ENCODE measurements around the gene CIB4.
"Not testable (repeated sequence)": the region's sequence is repeated elsewhere in the genome, so short reads cannot be mapped to it uniquely, and the experiment has no call there.

Gene CIB4

GRCh38 chr2:26569216-26570082 lies 71.7 kb downstream of the CIB4 start:
- Histone ChIP-seq H3K79me1 (ENCODE audit: low read depth, low read length) (no peaks in the 10 kb centered on the region), H4K8ac (ENCODE audit: low read depth, low read length) (no peak overlapping the region), H3K4me2 (ENCODE audit: insufficient read depth, low read length, poor library complexity, severe bottlenecking) (no peak overlapping the region), H3K4me3 (ENCODE audit: low read length in 2 of 2) (no peak overlapping the region), H3K18ac (ENCODE audit: low read length) (no peak overlapping the region), H2AK5ac (ENCODE audit: low read depth, low read length) (no peak overlapping the region), H2BK5ac (ENCODE audit: low read length) (peak overlapping the region; percentile 54), H3K27me3 (ENCODE audit: control insufficient read depth in 3 of 3, insufficient read depth in 3 of 3, low read depth in 1 of 3, low read length in 3 of 3) (peaks cover 0 to 68% (median 2%) of the 10 kb centered on the region in 3 experiments), H2BK15ac (ENCODE audit: low read length) (no peak overlapping the region), H2BK12ac (ENCODE audit: low read length) (no peak overlapping the region), H3K14ac (ENCODE audit: low read length) (no peak overlapping the region), H3K4ac (ENCODE audit: low read length) (no peak overlapping the region), H3K4me1 (ENCODE audit: control insufficient read depth in 2 of 2, insufficient read depth in 1 of 2, low read depth in 1 of 2, low read length in 2 of 2) (peaks cover 0 to 8% of the 10 kb centered on the region in 2 donors), H4K91ac (ENCODE audit: low read depth, low read length, poor library complexity) (no peak overlapping the region), H3K36me3 (replicated peaks in 1 of 2; ENCODE audit: control insufficient read depth in 2 of 2, insufficient read depth in 2 of 2, low read length in 2 of 2) (no peaks in the 10 kb centered on the region), H2AFZ (ENCODE audit: low read length) (no peak overlapping the region), H2BK120ac (ENCODE audit: low read depth, low read length) (no peak overlapping the region), H3K9me3 (replicated peaks in 1 of 2; ENCODE audit: control insufficient read depth in 2 of 2, insufficient read depth in 1 of 2, low read depth in 1 of 2, low read length in 2 of 2) (no peaks in the 10 kb centered on the region), H3K9ac (ENCODE audit: low read depth, low read length, poor library complexity) (no peak overlapping the region), H3K23ac (ENCODE audit: low read depth, low read length, poor library complexity) (no peak overlapping the region), H3K27ac (replicated peaks; ENCODE audit: low read length) (no peak overlapping the region)
- DNase-seq (ENCODE audit: low spot score): no peak
- WGBS, 2 donors (ENCODE audit: extremely low coverage in 2 of 2, insufficient read length in 2 of 2, insufficient replicate concordance in 1 of 2): no CpG with 5 or more reads among the region's 12 CpGs

- no peak overlapping the region for H2BK120ac ChIP-seq (ENCODE audit: low read depth, low read length)
- H3K4me2 ChIP-seq (ENCODE audit: insufficient read depth, low read length, poor library complexity, severe bottlenecking): no peak overlapping the region
- no peak overlapping the region for H3K4me3 ChIP-seq (ENCODE audit: low read length in 2 of 2)
- H2BK5ac ChIP-seq (ENCODE audit: low read length): no peak overlapping the region
- H2AK5ac ChIP-seq (ENCODE audit: low read depth, low read length): no peak overlapping the region
- DNase-seq (ENCODE audit: low spot score): no peak
- no peak overlapping the region for H3K27ac ChIP-seq (replicated peaks; ENCODE audit: low read length)
- no peaks in the 10 kb centered on the region for H3K9me3 ChIP-seq (replicated peaks in 1 of 2; ENCODE audit: control insufficient read depth in 2 of 2, insufficient read depth in 1 of 2, low read depth in 1 of 2, low read length in 2 of 2)
- H4K91ac ChIP-seq (ENCODE audit: low read depth, low read length, poor library complexity): no peak overlapping the region
- H2BK15ac ChIP-seq (ENCODE audit: low read length): no peak overlapping the region
- no peak overlapping the region for H2AFZ ChIP-seq (ENCODE audit: low read length)
- H3K79me1 ChIP-seq (ENCODE audit: low read depth, low read length): no peaks in the 10 kb centered on the region
- no CpG with 5 or more reads among the region's 7 CpGs for WGBS, 2 donors (ENCODE audit: extremely low coverage in 2 of 2, insufficient read length in 2 of 2, insufficient replicate concordance in 1 of 2)
- H2BK12ac ChIP-seq (ENCODE audit: low read length): no peak overlapping the region
- no peak overlapping the region for H3K18ac ChIP-seq (ENCODE audit: low read length)
- no peak overlapping the region for H3K9ac ChIP-seq (ENCODE audit: low read depth, low read length, poor library complexity)
- H4K8ac ChIP-seq (ENCODE audit: low read depth, low read length): no peak overlapping the region
- H3K36me3 ChIP-seq (replicated peaks in 1 of 2; ENCODE audit: control insufficient read depth in 2 of 2, insufficient read depth in 2 of 2, low read length in 2 of 2): no peaks in the 10 kb centered on the region
- no peak overlapping the region for H3K23ac ChIP-seq (ENCODE audit: low read depth, low read length, poor library complexity)
- H3K4me1 ChIP-seq (ENCODE audit: control insufficient read depth in 2 of 2, insufficient read depth in 1 of 2, low read depth in 1 of 2, low read length in 2 of 2): peaks cover 0 to 8% of the 10 kb centered on the region in 2 donors
- no peak overlapping the region for H3K14ac ChIP-seq (ENCODE audit: low read length)
- no peak overlapping the region for H3K4ac ChIP-seq (ENCODE audit: low read length)
- peaks cover 0 to 71% (median 0%) of the 10 kb centered on the region in 3 experiments for H3K27me3 ChIP-seq (ENCODE audit: control insufficient read depth in 3 of 3, insufficient read depth in 3 of 3, low read depth in 1 of 3, low read length in 3 of 3)
Measured at GRCh38 chr2:26568076-26568890, 72.9 kb downstream of the CIB4 start.

- no peak for DNase-seq (ENCODE audit: low spot score)
- no peak overlapping the region for H3K18ac ChIP-seq (ENCODE audit: low read length)
- H2BK5ac ChIP-seq (ENCODE audit: low read length): no peak overlapping the region
- no peak overlapping the region for H3K9ac ChIP-seq (ENCODE audit: low read depth, low read length, poor library complexity)
- H3K23ac ChIP-seq (ENCODE audit: low read depth, low read length, poor library complexity): no peak overlapping the region
- H3K14ac ChIP-seq (ENCODE audit: low read length): no peak overlapping the region
- H3K4me1 ChIP-seq (ENCODE audit: control insufficient read depth in 2 of 2, insufficient read depth in 1 of 2, low read depth in 1 of 2, low read length in 2 of 2): peaks cover 0 to 5% of the 10 kb centered on the region in 2 donors
- no peak overlapping the region for H2BK12ac ChIP-seq (ENCODE audit: low read length)
- H4K8ac ChIP-seq (ENCODE audit: low read depth, low read length): no peak overlapping the region
- no peak overlapping the region for H3K4me3 ChIP-seq (ENCODE audit: low read length in 2 of 2)
- WGBS, 2 donors (ENCODE audit: extremely low coverage in 2 of 2, insufficient read length in 2 of 2, insufficient replicate concordance in 1 of 2): no CpG with 5 or more reads among the region's 3 CpGs
- no peaks in the 10 kb centered on the region for H3K9me3 ChIP-seq (replicated peaks in 1 of 2; ENCODE audit: control insufficient read depth in 2 of 2, insufficient read depth in 1 of 2, low read depth in 1 of 2, low read length in 2 of 2)
- no peaks in the 10 kb centered on the region for H3K36me3 ChIP-seq (replicated peaks in 1 of 2; ENCODE audit: control insufficient read depth in 2 of 2, insufficient read depth in 2 of 2, low read length in 2 of 2)
- no peak overlapping the region for H3K4ac ChIP-seq (ENCODE audit: low read length)
- no peak overlapping the region for H3K4me2 ChIP-seq (ENCODE audit: insufficient read depth, low read length, poor library complexity, severe bottlenecking)
- H2BK120ac ChIP-seq (ENCODE audit: low read depth, low read length): no peak overlapping the region
- no peak overlapping the region for H2AFZ ChIP-seq (ENCODE audit: low read length)
- no peak overlapping the region for H3K27ac ChIP-seq (replicated peaks; ENCODE audit: low read length)
- H2BK15ac ChIP-seq (ENCODE audit: low read length): no peak overlapping the region
- H3K27me3 ChIP-seq (ENCODE audit: control insufficient read depth in 3 of 3, insufficient read depth in 3 of 3, low read depth in 1 of 3, low read length in 3 of 3): peaks cover 0 to 65% (median 0%) of the 10 kb centered on the region in 3 experiments
- H2AK5ac ChIP-seq (ENCODE audit: low read depth, low read length): no peak overlapping the region
- H4K91ac ChIP-seq (ENCODE audit: low read depth, low read length, poor library complexity): no peak overlapping the region
- H3K79me1 ChIP-seq (ENCODE audit: low read depth, low read length): no peaks in the 10 kb centered on the region
Measured at GRCh38 chr2:26567534-26567933, 73.6 kb downstream of the CIB4 start.

- not testable (repeated sequence) for DNase-seq (ENCODE audit: low spot score)
- peaks cover 0 to 57% (median 0%) of the 10 kb centered on the region in 3 experiments for H3K27me3 ChIP-seq (ENCODE audit: control insufficient read depth in 3 of 3, insufficient read depth in 3 of 3, low read depth in 1 of 3, low read length in 3 of 3)
Measured at GRCh38 chr2:26566731-26567130, 74.4 kb downstream of the CIB4 start.

More at GRCh38 chr2:26566731-26567130, 74.4 kb downstream of the CIB4 start:
- H4K8ac ChIP-seq (ENCODE audit: low read depth, low read length); H2AK5ac ChIP-seq (ENCODE audit: low read depth, low read length); H3K4me1 ChIP-seq (ENCODE audit: control insufficient read depth in 2 of 2, insufficient read depth in 1 of 2, low read depth in 1 of 2, low read length in 2 of 2); H2BK120ac ChIP-seq (ENCODE audit: low read depth, low read length); H2BK15ac ChIP-seq (ENCODE audit: low read length); H3K18ac ChIP-seq (ENCODE audit: low read length); H3K9me3 ChIP-seq (replicated peaks in 1 of 2; ENCODE audit: control insufficient read depth in 2 of 2, insufficient read depth in 1 of 2, low read depth in 1 of 2, low read length in 2 of 2); H3K79me1 ChIP-seq (ENCODE audit: low read depth, low read length); H3K23ac ChIP-seq (ENCODE audit: low read depth, low read length, poor library complexity); H3K4me2 ChIP-seq (ENCODE audit: insufficient read depth, low read length, poor library complexity, severe bottlenecking); H2BK5ac ChIP-seq (ENCODE audit: low read length); H2AFZ ChIP-seq (ENCODE audit: low read length); H3K36me3 ChIP-seq (replicated peaks in 1 of 2; ENCODE audit: control insufficient read depth in 2 of 2, insufficient read depth in 2 of 2, low read length in 2 of 2); H3K27ac ChIP-seq (replicated peaks; ENCODE audit: low read length); H4K91ac ChIP-seq (ENCODE audit: low read depth, low read length, poor library complexity); H3K9ac ChIP-seq (ENCODE audit: low read depth, low read length, poor library complexity); H3K4me3 ChIP-seq (ENCODE audit: low read length in 2 of 2); H3K14ac ChIP-seq (ENCODE audit: low read length); H2BK12ac ChIP-seq (ENCODE audit: low read length); H3K4ac ChIP-seq (ENCODE audit: low read length): not testable (repeated sequence)
- WGBS, 2 donors (ENCODE audit: extremely low coverage in 2 of 2, insufficient read length in 2 of 2, insufficient replicate concordance in 1 of 2): no CpG with 5 or more reads among the region's 1 CpG

All from neuronal stem cell (in vitro differentiated cells).